Astrocyte (in vitro differentiated cells and primary cell): ENCODE measurements around the gene DHCR7. TPM values are rescaled to one million over a fixed set of nuclear protein-coding genes. Genes with fewer than 3 reads are reported as not detected.

ENCODE experiments used
- DNase-seq: peaks from one replicate; pipeline ENCODE4 v3.0.0-alpha.2; 2010; ENCODE audit warnings: low read depth
- FAIRE-seq: peaks from 2 replicates; lab custom pipeline; 2011; peaks lifted over from hg19 to GRCh38; lab: Jason Lieb, UNC
- H2AFZ ChIP-seq: 2 replicates; pipeline ENCODE4 v1.6.0; 2012; ENCODE audit warnings: low read depth, low read length, inconsistent platforms
- H3K27ac ChIP-seq: 2 replicates; pipeline ENCODE4 v1.5.1; 2011; ENCODE audit warnings: low read depth, low read length, inconsistent platforms
- H3K27me3 ChIP-seq: 2 replicates; pipeline ENCODE4 v1.6.0; 2011; ENCODE audit warnings: low read length, inconsistent platforms; ENCODE audit not compliant: insufficient read depth
- H3K36me3 ChIP-seq: 2 replicates; pipeline ENCODE4 v1.5.1; 2011; ENCODE audit warnings: low read length, inconsistent platforms; ENCODE audit not compliant: insufficient read depth
- H3K4me1 ChIP-seq: 2 replicates; pipeline ENCODE4 v1.5.1; 2011; ENCODE audit warnings: low read length, inconsistent platforms; ENCODE audit not compliant: insufficient read depth
- H3K4me2 ChIP-seq: 2 replicates; pipeline ENCODE4 v1.6.0; 2012; ENCODE audit warnings: low read length, inconsistent platforms
- H3K4me3 ChIP-seq: 2 replicates; pipeline ENCODE4 v1.5.1; 2011; ENCODE audit warnings: low read depth, mild to moderate bottlenecking, low read length, inconsistent platforms; ENCODE audit not compliant: insufficient read depth
- H3K79me2 ChIP-seq: 2 replicates; pipeline ENCODE4 v1.6.0; 2012; ENCODE audit warnings: mild to moderate bottlenecking, low read length, inconsistent platforms; ENCODE audit not compliant: insufficient read depth
- H3K9ac ChIP-seq: 2 replicates; pipeline ENCODE4 v1.6.0; 2012; ENCODE audit warnings: mild to moderate bottlenecking, low read length, inconsistent platforms
- H3K9me3 ChIP-seq: 2 replicates; pipeline ENCODE4 v1.5.1; 2012; ENCODE audit warnings: low read depth, mild to moderate bottlenecking, low read length, inconsistent platforms; ENCODE audit not compliant: insufficient read depth
- H4K20me1 ChIP-seq: 2 replicates; pipeline ENCODE4 v1.6.0; 2012; ENCODE audit warnings: low read length, inconsistent platforms; ENCODE audit not compliant: insufficient read depth
- H3K27ac Mint-ChIP-seq: one replicate; pipeline ENCODE4 v1.8.0; 2021; ENCODE audit warnings: mild to moderate bottlenecking, mixed read lengths; ENCODE audit not compliant: unreplicated experiment
- H3K27me3 Mint-ChIP-seq: one replicate; pipeline ENCODE4 v1.8.0; 2021; ENCODE audit warnings: low read depth, mixed read lengths; ENCODE audit not compliant: unreplicated experiment
- H3K36me3 Mint-ChIP-seq: one replicate; pipeline ENCODE4 v1.8.0; 2021; ENCODE audit warnings: low read depth, mixed read lengths; ENCODE audit not compliant: unreplicated experiment
- H3K4me1 Mint-ChIP-seq: one replicate; pipeline ENCODE4 v1.8.0; 2021; ENCODE audit warnings: low read depth, mixed read lengths; ENCODE audit not compliant: unreplicated experiment
- H3K4me3 Mint-ChIP-seq: one replicate; pipeline ENCODE4 v1.8.0; 2021; ENCODE audit warnings: mild to moderate bottlenecking, moderate library complexity, mixed read lengths; ENCODE audit not compliant: unreplicated experiment
- H3K9me3 Mint-ChIP-seq: one replicate; pipeline ENCODE4 v1.8.0; 2021; ENCODE audit warnings: mild to moderate bottlenecking, mixed read lengths; ENCODE audit not compliant: unreplicated experiment
- CTCF ChIP-seq: IDR thresholded peaks from 2 replicates; pipeline ENCODE4 v1.5.1; 2011; ENCODE audit warnings: low read depth, mild to moderate bottlenecking, inconsistent platforms, low read length, moderate library complexity; ENCODE audit not compliant: insufficient read depth
- EZH2 ChIP-seq: IDR thresholded peaks from 2 replicates; pipeline ENCODE4 v1.6.1; 2012; ENCODE audit warnings: mild to moderate bottlenecking, low read length, inconsistent platforms; ENCODE audit not compliant: insufficient read depth
- total RNA-seq: library from RNA; stranded (reverse); gene quantifications from 2 replicates; pipeline ENCODE4 v1.2.1, GENCODE V29; 2021

DHCR7 gene
- total RNA-seq, 1 donor from 2014 or later, result 92.8 TPM

- H3K4me2 ChIP-seq, result peak overlapping the region; percentile 96
- Mint-ChIP-seq H3K36me3 (peaks cover 17% of the 10 kb centered on the region), H3K9me3 (no peaks in the 10 kb centered on the region), H3K27me3 (no peaks in the 10 kb centered on the region), H3K4me1 (peaks cover 10% of the 10 kb centered on the region), H3K27ac (no peak overlapping the region), H3K4me3 (peak overlapping the region; percentile 94)
- no peak for DNase-seq
- H3K9me3 ChIP-seq, result no peaks in the 10 kb centered on the region
- no peak overlapping the region for H2AFZ ChIP-seq
- H4K20me1 ChIP-seq, result peaks cover 39% of the 10 kb centered on the region
- peak overlapping the region; percentile 91 for H3K4me3 ChIP-seq
- TF ChIP-seq CTCF (no peak), EZH2 (no peak)
- no peak overlapping the region for H3K27ac ChIP-seq
- H3K79me2 ChIP-seq, result peaks cover 28% of the 10 kb centered on the region
- no peak for FAIRE-seq
- H3K36me3 ChIP-seq, result peaks cover 20% of the 10 kb centered on the region
- no peaks in the 10 kb centered on the region for H3K27me3 ChIP-seq
- H3K4me1 ChIP-seq, result peaks cover 19% of the 10 kb centered on the region
- H3K9ac ChIP-seq, result peak overlapping the region; percentile 89
Measured at GRCh38 chr11:71453918-71454304, 5.7 kb upstream of the DHCR7 start.

- H3K9ac ChIP-seq, result peak within 1 kb of the TSS; percentile 89
- peak within 1 kb of the TSS; percentile 79 for H3K27ac Mint-ChIP-seq
Measured at GRCh38 chr11:71453037-71453917, 5.1 kb upstream of the DHCR7 start, which contains the start of gene NADSYN1. NADSYN1 (plus strand) TSS chr11:71453203; CDS start chr11:71453297, 94 bp downstream.

More at GRCh38 chr11:71453037-71453917, 5.1 kb upstream of the DHCR7 start, which contains the start of gene NADSYN1:
- FAIRE-seq, result no peak
- H3K9me3 ChIP-seq, result no peaks in the 10 kb centered on the region
- DNase-seq, result peak; percentile 73
- H3K9me3 Mint-ChIP-seq, result no peaks in the 10 kb centered on the region
- H3K4me3 ChIP-seq, result peak within 1 kb of the TSS; percentile 91
- H2AFZ ChIP-seq, result peak within 1 kb of the TSS; percentile 82
- peak within 1 kb of the TSS; percentile 96 for H3K4me2 ChIP-seq
- H3K4me1 Mint-ChIP-seq, result peaks cover 10% of the 10 kb centered on the region
- peaks cover 34% of the 10 kb centered on the region for H3K79me2 ChIP-seq
- TF ChIP-seq EZH2 (no peak), CTCF (no peak)
- H3K4me3 Mint-ChIP-seq, result peak within 1 kb of the TSS; percentile 94
- H3K36me3 Mint-ChIP-seq, result peaks cover 17% of the 10 kb centered on the region
- no peaks in the 10 kb centered on the region for H3K27me3 Mint-ChIP-seq
- H3K4me1 ChIP-seq, result peaks cover 22% of the 10 kb centered on the region
- H4K20me1 ChIP-seq, result peaks cover 35% of the 10 kb centered on the region
- H3K27me3 ChIP-seq, result no peaks in the 10 kb centered on the region
- peaks cover 15% of the 10 kb centered on the region for H3K36me3 ChIP-seq
- H3K27ac ChIP-seq, result peak within 1 kb of the TSS; percentile 48
